SH-SY5Y (cell line): ENCODE measurements around the gene ABCA1.

Experiments used
- GATA2 ChIP-seq: IDR thresholded peaks from 2 replicates; pipeline ENCODE4 v1.6.1; 2011; ENCODE audit warnings: mild to moderate bottlenecking, low read depth, low read length
- GATA3 ChIP-seq: IDR thresholded peaks from 2 replicates; pipeline ENCODE4 v1.6.1; 2011; ENCODE audit warnings: low read depth, mild to moderate bottlenecking, low read length, moderate library complexity

Gene ABCA1

DNA sequence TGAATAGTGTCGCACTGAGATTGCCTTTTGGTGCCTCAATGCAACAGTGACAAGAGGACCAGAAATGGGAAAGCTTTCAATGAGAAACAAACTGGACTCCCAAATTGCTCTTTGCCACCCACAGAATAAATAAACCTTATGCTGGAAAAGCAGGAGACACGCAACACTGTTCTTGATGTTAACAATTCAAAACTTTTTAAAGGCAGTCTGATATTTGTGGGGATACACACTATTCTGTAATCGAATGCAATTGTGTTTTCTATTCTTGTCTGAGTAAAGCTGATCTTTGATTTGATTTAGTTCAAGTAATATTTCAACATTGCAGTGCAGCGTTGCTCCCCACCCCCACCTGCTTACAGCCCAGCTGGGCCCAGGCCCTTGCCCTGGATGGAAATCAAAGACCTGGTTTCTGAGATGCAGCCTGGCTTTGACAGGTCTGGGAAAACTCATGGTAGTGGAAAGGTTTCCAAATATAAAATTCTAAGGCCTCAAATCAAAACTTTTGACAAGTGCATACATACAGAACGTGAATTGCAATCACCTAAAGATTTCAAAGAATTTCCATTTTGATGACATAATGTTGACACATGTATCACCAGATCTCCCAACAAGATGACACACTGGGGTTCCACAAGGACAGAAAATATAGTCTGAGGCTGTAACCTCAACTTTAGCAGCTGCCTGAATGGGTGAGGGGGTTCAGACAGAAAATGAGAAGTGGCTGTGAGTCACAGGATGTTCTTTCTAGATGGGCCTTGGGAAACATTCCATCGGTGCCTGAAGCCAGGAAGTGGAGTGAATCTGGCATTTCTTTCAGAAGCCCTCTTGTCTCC lies 55.1 kb downstream of the ABCA1 start:
- TF ChIP-seq GATA3 (no peak), GATA2 (no peak)

DNA sequence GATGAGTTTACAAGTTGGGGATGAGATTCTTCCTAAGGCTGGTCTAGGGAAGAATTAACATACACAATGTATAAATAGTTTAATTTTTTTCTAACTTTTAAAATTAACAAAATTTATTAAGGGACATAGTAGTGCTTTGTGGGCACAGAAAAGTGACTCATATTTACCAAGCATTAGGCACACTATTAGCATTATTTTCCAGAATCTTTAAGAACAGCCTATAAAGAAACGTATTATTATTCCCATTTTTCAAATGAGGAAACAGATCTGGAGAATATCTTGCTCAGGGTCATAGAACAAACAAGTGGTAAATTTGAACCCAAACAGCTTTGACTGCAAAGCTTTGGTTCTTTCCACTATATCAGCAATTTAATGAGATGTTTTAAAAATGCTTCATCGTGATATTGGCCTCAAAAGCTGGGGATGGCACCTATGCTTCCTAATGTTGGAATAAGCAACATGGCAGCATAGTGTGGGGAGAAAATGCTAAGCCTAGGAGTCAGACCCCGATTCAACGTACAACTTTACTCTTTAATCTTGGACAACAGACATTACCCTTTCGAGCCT lies 55.9 kb downstream of the ABCA1 start:
- no peak for TF ChIP-seq GATA2
- TF ChIP-seq GATA3 = no peak

DNA sequence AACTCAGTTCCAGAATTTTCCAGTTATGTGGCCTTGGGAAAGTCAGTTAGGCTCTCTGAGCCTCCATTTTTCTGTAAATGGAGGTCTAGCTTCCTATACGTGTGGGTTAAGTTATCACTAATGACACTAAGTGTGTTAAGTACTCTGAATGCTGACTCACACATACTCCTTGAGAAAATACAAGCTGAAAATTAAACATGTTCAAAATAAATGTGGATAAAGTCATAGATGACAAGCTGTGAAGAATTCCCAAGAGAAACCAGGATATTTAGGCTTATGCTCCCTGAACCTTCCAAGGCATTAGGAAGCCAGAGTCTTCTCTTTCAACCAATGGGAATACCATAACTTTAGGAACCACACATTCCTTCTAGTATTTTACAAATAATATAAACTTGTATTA lies 58.1 kb downstream of the ABCA1 start:
- TF ChIP-seq GATA3 (no peak), GATA2 (no peak)

DNA sequence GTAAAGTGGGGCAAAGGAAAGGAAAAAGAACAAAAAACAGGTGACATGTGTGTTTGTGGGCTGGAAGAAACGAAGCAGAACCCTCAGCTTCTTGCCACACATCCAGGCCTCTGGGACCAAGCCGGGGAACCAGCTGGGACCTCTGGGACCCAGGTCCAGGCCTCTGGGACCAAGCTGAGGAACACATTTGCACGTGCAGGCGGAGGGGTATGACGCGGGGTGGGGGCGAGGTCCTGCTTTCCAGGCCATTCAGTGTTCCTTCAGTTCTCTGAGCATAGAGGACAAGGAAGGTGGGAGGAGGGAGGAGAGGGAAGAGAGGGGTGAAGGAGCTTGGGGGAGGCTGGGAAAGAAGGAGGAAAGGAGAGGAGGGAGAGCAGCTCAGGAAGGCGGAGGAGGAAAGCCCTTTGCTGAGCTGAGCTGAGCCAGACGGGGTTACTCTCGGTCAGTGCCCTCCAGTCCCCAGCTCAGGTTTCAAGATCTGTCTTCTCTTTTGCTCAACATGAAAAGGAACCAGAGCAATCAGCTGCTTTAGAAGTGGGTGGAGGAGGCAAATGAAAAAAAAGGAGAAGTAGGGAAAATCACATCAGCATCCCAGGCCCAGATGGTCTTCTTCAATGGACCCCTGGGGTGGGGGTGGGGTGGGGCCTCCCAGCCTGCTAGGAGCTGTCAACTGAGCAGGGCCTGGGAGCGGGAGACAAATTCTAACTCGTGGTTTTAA lies 59.1 kb downstream of the ABCA1 start:
- no peak for TF ChIP-seq GATA2
- TF ChIP-seq GATA3 = no peak

DNA sequence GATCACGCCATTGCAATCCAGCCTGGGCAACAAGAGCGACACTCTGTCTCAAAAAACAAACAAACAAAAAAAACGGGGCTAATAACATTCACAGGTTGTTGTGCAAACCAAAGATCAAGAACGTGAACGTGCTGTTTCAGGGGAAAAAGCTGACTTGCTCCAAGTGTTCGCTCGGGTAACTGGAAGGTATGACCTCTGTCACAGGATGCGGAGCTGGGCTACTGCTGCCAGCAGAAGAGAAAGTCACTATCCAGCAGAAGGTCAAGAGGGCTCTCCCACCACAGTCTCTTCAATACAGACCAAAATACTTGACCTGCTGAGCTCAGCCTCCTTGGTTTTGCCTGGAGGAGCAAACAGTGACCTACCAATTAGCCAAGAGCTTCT lies 59.7 kb downstream of the ABCA1 start:
- TF ChIP-seq GATA3 = no peak
- TF ChIP-seq GATA2 = no peak

DNA sequence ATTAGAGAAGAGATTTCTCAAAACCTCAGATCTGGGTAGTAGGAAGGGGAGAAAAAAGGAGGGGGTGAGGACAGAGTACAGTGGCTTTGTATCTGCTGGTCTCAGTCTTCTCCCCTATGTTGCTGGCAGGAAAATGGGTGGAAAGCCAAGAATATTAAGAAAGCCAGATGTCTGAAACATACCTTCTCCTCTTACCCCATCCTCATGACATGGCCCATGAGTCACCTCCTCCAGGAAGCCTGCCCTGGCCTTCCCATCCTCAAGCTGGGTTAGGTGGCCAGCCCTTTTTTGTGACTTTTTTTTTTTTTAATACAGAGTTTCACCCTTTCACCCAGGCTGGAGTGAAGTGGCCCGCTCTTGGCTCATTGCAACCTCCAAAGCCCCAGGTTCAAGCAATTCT lies 61.8 kb downstream of the ABCA1 start:
- TF ChIP-seq GATA3 = no peak
- no peak for TF ChIP-seq GATA2

DNA sequence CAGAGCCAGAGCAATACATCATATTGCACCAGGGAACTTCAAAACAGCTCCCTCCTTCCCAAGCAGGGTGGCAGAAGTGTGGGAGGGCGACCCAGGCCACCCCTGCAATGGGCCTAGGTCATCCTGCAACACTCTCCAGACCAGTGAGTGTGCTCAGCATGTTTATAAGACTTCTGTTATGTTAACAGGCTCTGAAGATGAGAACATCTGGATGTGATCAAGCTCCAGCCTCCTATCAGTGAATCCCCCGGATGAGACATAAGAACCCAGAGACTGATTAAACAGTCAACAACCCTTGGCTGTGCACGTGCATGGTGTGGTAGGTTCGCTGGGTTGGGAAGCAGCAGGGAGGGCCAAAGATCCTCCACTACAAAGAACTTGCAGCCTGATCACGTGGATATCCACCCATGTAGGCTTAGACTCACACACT lies 63.3 kb downstream of the ABCA1 start:
- no peak for TF ChIP-seq GATA3
- TF ChIP-seq GATA2 = no peak

DNA sequence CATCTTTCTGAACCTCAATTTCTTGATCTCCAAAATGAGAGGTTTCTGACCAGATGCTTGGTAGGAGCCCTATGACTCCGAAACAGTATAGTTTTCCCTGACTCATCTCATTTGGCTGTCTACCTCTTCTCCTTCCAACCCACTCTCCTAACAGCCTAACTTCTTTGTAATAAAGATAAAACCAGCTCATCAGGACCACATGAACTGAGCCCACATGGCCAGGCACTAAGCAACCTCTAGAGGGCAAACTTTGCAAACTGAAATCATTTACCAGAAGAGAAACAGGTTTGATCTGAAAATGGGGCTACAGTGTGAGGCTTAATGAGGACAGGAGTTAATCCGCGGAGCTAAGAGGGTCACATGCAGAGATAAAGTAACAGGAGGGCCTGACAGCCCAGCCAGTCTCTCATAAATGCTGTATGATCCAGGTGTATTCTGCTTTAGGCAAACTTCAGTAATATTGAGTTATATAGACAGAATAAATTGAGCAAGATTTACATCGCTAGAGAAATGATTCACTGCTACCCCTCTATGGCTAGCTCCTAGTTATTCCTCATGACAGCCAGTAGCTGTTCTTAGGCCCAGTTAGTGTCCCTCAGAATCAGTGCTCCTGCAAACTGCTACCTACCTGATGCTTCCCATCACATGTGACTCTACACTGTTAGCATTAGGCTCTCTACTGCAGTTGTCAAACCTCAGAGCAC lies 64.6 kb downstream of the ABCA1 start:
- TF ChIP-seq GATA2 (no peak), GATA3 (no peak)

DNA sequence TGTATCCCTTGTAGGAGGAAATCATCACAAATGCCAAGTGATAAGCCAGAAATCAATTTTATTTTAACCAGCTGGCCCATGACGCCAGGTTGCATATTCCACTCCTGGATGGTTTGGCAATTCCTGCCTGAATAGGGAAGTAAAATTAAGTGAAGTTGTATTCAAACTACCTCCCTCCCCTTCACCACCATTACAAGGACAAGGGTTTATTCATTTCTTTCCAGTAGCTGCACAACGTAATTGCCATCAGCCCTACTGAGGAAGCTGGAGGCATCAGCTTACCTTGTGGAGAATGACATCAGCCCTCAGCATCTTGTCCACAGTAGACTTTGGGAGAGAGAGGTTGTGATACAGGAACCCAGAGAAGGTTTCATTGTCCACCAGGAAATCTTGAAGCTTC lies 66.6 kb downstream of the ABCA1 start:
- TF ChIP-seq GATA2 (no peak), GATA3 (no peak)

DNA sequence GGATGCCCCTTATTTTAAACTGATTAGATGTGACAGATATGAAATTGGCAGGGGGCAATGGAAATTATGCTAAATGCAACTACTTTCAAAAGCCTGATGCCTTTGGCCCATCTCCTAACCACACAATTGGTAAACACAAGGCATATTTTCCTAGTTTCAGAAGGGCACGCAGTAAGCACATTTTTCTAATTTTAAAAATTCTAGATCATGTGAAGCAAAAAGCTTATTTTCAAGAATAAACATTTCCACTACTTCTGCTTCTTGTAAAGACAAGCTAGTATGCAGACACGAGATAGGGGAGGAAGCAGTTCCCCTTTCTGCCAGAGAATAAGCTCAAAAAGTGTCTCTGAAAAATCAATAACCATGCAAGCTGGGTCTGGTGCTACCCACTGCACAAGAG lies 67.7 kb downstream of the ABCA1 start:
- no peak for TF ChIP-seq GATA2

DNA sequence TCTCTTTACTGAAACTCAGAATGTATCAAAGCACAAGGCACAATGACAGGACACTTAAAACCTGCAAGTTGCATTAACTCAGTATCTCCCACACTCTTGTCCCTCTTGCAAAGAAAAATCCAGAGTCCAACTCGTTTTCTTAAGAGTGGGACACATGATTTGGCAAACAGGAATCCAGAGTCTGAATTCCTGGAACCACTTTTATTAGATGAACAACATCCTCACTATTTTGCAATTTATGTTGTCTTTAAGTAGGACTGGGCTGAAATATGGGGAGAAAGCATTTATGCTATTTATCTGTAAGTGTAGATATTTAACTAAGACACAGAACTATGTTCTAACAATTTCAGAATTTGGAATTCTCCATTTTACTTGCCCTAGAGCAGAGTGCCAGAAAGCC lies 69.1 kb downstream of the ABCA1 start:
- TF ChIP-seq GATA3 (no peak), GATA2 (no peak)

DNA sequence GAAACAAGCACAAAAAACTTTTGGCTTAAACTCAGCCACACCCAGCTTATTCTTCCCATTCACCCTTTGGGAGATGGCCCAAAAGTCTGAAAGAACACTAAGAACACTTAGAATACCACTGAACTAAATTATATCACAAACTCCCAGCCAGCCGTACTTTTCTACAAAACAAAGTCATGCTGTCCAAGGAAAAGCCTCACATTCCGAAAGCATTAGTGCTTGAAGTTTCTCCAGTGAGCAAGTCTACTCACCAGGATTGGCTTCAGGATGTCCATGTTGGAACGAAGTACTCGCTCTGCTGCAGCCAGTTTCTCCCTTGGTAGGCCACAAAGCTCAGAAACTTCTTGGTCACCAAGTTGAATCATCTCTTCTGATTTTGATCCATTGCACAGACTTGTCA lies 69.7 kb downstream of the ABCA1 start:
- TF ChIP-seq GATA2 (no peak), GATA3 (no peak)

DNA sequence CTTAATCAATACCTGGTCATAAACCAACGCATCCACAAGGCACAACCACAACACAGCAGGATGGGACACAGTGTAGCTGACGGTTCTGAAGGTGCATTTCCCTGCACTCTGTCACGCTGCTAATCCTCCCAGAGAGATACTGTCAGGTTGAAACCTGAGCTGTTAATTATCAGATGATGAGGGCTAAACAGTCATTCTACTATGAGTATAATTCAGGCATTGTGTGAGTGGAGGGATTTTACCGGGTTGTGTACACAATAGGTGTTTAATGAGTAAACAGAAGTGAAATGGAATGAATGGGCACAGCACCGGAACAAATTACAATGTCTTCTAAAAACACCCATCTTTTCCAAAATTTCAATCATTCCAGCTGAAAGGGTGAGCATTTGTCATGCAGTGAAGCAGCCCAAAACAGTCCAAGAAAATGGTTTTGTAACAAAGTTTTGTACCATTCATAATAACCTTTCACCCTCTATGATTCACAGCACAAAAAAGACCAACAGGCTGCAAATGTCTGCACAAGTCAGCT lies 71.5 kb downstream of the ABCA1 start:
- no peak for TF ChIP-seq GATA3
- no peak for TF ChIP-seq GATA2

DNA sequence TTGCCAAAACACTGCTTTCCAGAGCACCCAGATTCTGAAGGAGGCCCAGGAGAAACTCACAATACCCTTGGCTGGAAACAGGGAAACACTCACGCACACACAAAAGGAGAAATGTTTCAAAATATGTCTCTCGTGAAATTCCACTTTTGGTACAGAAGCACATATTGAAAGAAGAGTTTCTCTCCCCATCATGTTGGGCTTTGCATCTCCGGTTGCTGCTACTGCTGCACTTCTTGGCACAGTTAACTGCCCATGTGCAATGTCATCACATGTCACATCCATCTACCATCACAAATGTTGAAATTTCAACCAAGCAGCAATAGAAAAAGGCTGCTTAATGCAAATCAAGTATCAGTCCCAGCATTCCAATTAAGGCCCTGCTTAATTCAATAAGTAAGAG lies 72.1 kb downstream of the ABCA1 start:
- no peak for TF ChIP-seq GATA2
- TF ChIP-seq GATA3 = no peak
